Measurements from ENCODE around the gene WEE1.

The WEE1 gene

GRCh38 chr11:9613830-9614762 lies 40.6 kb downstream of the WEE1 start:
- no peaks in the 10 kb centered on the region for H3K79me2 ChIP-seq (ENCODE audit: insufficient read depth, low read depth)
- peaks cover 12% of the 10 kb centered on the region for H3K4me1 ChIP-seq (ENCODE audit: low read depth, poor library complexity, severe bottlenecking)
- peak overlapping the region; percentile 75 for H3K27ac ChIP-seq
- no peaks in the 10 kb centered on the region for H3K27me3 ChIP-seq (ENCODE audit: insufficient read depth, low read depth)
- H3K4me3 ChIP-seq (IDR thresholded peaks at IDR 0.05; ENCODE audit: insufficient read depth, low read depth, low read length): no peak overlapping the region
- H3K36me3 ChIP-seq (ENCODE audit: insufficient read depth): no peaks in the 10 kb centered on the region
- peak overlapping the region; percentile 83 for H2AFZ ChIP-seq (ENCODE audit: low read depth)
- H3K9ac ChIP-seq: peak overlapping the region; percentile 73
- TF ChIP-seq CTCF (conservative IDR thresholded peaks at IDR 0.05; ENCODE audit: low read depth, low read length): peak; percentile 68
- H3K4me2 ChIP-seq: peak overlapping the region; percentile 72
- no peaks in the 10 kb centered on the region for H4K20me1 ChIP-seq (ENCODE audit: insufficient read depth)

- peak overlapping the region; percentile 72; the same call in 1 of the 2 replicates for H3K4me2 ChIP-seq
- no peak overlapping the region for H3K27ac ChIP-seq
- no peak overlapping the region for H3K4me3 ChIP-seq (IDR thresholded peaks at IDR 0.05; ENCODE audit: insufficient read depth, low read depth, low read length)
- H2AFZ ChIP-seq (ENCODE audit: low read depth): peak overlapping the region; percentile 83; the same call in 1 of the 2 replicates
- no peaks in the 10 kb centered on the region for H4K20me1 ChIP-seq (ENCODE audit: insufficient read depth)
- no peaks in the 10 kb centered on the region for H3K79me2 ChIP-seq (ENCODE audit: insufficient read depth, low read depth)
- no peak for TF ChIP-seq CTCF (conservative IDR thresholded peaks at IDR 0.05; ENCODE audit: low read depth, low read length)
- no peaks in the 10 kb centered on the region for H3K36me3 ChIP-seq (ENCODE audit: insufficient read depth)
- H3K9ac ChIP-seq: no peak overlapping the region
- peaks cover 12% of the 10 kb centered on the region for H3K4me1 ChIP-seq (ENCODE audit: low read depth, poor library complexity, severe bottlenecking)
- no peaks in the 10 kb centered on the region for H3K27me3 ChIP-seq (ENCODE audit: insufficient read depth, low read depth)
Observed at GRCh38 chr11:9615031-9615451, 41.6 kb downstream of the WEE1 start.

DNA sequence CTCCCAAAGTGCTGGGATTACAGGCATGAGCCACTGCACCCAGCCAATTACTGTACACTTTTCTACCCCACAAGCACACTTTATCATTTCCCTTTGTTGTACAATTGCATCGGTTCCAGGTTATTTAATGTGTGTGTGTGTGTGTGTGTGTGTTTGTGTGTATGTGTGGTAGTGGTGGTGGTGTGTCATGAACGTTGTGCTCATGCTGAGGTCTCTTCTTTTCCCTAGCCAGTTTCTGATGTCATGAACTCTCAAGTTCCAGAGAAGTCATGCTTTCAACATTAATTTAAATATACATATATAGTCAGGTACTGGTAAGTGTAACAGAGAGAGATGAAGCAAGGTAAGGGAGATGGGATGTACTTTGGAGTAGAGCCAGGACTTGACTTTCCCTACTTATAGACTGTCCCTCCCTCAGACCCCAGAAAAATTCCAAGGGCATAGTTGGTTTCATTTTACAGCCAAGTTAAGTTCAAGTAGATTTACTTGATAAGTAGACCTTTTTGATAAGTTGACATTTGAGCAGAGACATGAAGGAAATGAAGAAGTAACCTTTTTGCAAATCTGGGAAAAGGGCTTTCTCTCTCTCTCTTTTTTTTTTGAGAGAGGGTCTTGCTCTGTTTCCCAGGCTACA lies 42.7 kb downstream of the WEE1 start:
- Histone ChIP-seq H3K27me3 (ENCODE audit: insufficient read depth, low read depth) (no peaks in the 10 kb centered on the region), H3K4me2 (no peak overlapping the region), H2AFZ (ENCODE audit: low read depth) (no peak overlapping the region), H3K4me3 (IDR thresholded peaks at IDR 0.05; ENCODE audit: insufficient read depth, low read depth, low read length) (no peak overlapping the region), H3K27ac (no peak overlapping the region), H3K9ac (no peak overlapping the region), H3K4me1 (ENCODE audit: low read depth, poor library complexity, severe bottlenecking) (peaks cover 12% of the 10 kb centered on the region), H3K36me3 (ENCODE audit: insufficient read depth) (no peaks in the 10 kb centered on the region), H3K79me2 (ENCODE audit: insufficient read depth, low read depth) (no peaks in the 10 kb centered on the region), H4K20me1 (ENCODE audit: insufficient read depth) (no peaks in the 10 kb centered on the region)
- no peak for TF ChIP-seq CTCF (conservative IDR thresholded peaks at IDR 0.05; ENCODE audit: low read depth, low read length)

DNA sequence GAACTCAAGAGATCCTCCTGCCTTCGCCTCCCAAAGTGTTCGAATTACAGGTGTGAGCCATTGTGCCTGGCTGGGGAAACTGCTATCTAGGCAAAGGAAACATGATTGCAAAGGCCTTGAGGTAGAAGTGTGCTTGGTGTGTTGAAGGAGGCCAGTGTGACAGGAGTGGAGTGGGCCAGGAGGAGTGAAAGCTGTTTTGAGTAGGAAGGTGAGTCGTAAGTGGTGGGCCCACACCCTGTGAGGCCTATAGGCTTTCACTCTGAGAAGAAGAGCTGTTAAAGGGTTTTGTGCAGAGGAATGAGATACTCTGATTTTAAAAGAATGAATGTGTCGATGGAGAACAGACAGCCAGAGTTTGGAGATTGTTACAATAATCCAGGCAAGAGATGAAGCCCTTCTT lies 43.4 kb downstream of the WEE1 start:
- Histone ChIP-seq H4K20me1 (ENCODE audit: insufficient read depth) (no peaks in the 10 kb centered on the region), H3K27me3 (ENCODE audit: insufficient read depth, low read depth) (no peaks in the 10 kb centered on the region), H3K4me1 (ENCODE audit: low read depth, poor library complexity, severe bottlenecking) (peaks cover 12% of the 10 kb centered on the region), H3K4me2 (no peak overlapping the region), H3K9ac (no peak overlapping the region), H3K79me2 (ENCODE audit: insufficient read depth, low read depth) (no peaks in the 10 kb centered on the region), H3K36me3 (ENCODE audit: insufficient read depth) (no peaks in the 10 kb centered on the region), H3K27ac (no peak overlapping the region), H3K4me3 (IDR thresholded peaks at IDR 0.05; ENCODE audit: insufficient read depth, low read depth, low read length) (no peak overlapping the region), H2AFZ (ENCODE audit: low read depth) (no peak overlapping the region)
- no peak for TF ChIP-seq CTCF (conservative IDR thresholded peaks at IDR 0.05; ENCODE audit: low read depth, low read length)

Data from KMS-11 (cell line).